HEK293 (cell line): ENCODE results near the gene GPER1.

Source experiments
- CTCF ChIA-PET: fragments of 350-600 bp; formaldehyde crosslinking; extraction: SDS; loops from one replicate; lab custom pipeline; 2021; ENCODE audit warnings: antibody characterized with exemption; lab: Yijun Ruan, JAX
- POLR2A ChIA-PET: fragments of 300-600 bp; formaldehyde crosslinking; extraction: SDS; loops from one replicate; lab custom pipeline; 2020; ENCODE audit warnings: antibody characterized with exemption, inconsistent platforms; lab: Yijun Ruan, JAX
- H3K27ac ChIP-seq: fragments of 200-500 bp; sonication (Bioruptor generic); 2 replicates; pipeline ENCODE4 v1.5.1; 2014; ENCODE audit warnings: low read depth, low read length, control low read depth, inconsistent platforms; ENCODE audit errors: extremely low read depth
- H3K36me3 ChIP-seq, 2 experiments: fragments of 200-500 bp in 1 of 2; sonication (Bioruptor generic) in 1 of 2; 1 replicate in 1 of 2; 2 replicates in 1 of 2; pipeline ENCODE4 v1.5.1; 2014 to 2017; ENCODE audit warnings: inconsistent platforms in 2 of 2, low read length in 2 of 2; ENCODE audit not compliant: control insufficient read depth in 2 of 2, insufficient read depth in 1 of 2
- H3K4me1 ChIP-seq: fragments of 200-500 bp; sonication (Bioruptor generic); 2 replicates; pipeline ENCODE4 v1.5.1; 2014; ENCODE audit warnings: mild to moderate bottlenecking, low read length, inconsistent platforms; ENCODE audit not compliant: control insufficient read depth, insufficient read depth
- H3K4me3 ChIP-seq: 2 replicates; pipeline ENCODE4 v1.5.1; 2011; ENCODE audit warnings: low read depth, mild to moderate bottlenecking, control low read depth, low read length, moderate library complexity
- H3K9me3 ChIP-seq: fragments of 200-500 bp; sonication (Bioruptor generic); 2 replicates; pipeline ENCODE4 v1.5.1; 2014; ENCODE audit warnings: low read depth, low read length, inconsistent platforms; ENCODE audit not compliant: control insufficient read depth, insufficient read depth
- KLF16 ChIP-seq: fragments of 450-650 bp; formaldehyde crosslinking; IDR thresholded peaks from 2 replicates; pipeline ENCODE4 v1.5.1; 2017; ENCODE audit warnings: missing biosample characterization, missing genetic modification characterization
- PRDM1 ChIP-seq: fragments of 450-650 bp; formaldehyde crosslinking; IDR thresholded peaks from 2 replicates; pipeline ENCODE4; 2016; ENCODE audit warnings: missing biosample characterization, missing genetic modification characterization
- SCRT2 ChIP-seq: fragments of 450-650 bp; formaldehyde crosslinking; IDR thresholded peaks from 2 replicates; pipeline ENCODE4 v1.5.1; 2016; ENCODE audit warnings: missing biosample characterization, missing genetic modification characterization
- TCF7L2 ChIP-seq: IDR thresholded peaks from 2 replicates; pipeline ENCODE4 v1.6.1; 2011; ENCODE audit warnings: low read depth, mild to moderate bottlenecking, inconsistent platforms, low read length, moderate library complexity, borderline replicate concordance
- ZBTB10 ChIP-seq: fragments of 450-650 bp; formaldehyde crosslinking; IDR thresholded peaks from 2 replicates; pipeline ENCODE4 v1.5.1; 2016; ENCODE audit warnings: missing biosample characterization, missing genetic modification characterization
- ZBTB17 ChIP-seq: fragments of 450-650 bp; formaldehyde crosslinking; IDR thresholded peaks from 2 replicates; pipeline ENCODE4 v1.5.1; 2016; ENCODE audit warnings: missing biosample characterization, missing genetic modification characterization
- ZBTB44 ChIP-seq: fragments of 450-650 bp; IDR thresholded peaks from 2 replicates; pipeline ENCODE4 v1.5.1; 2018; ENCODE audit warnings: missing biosample characterization, mild to moderate bottlenecking, missing genetic modification characterization
- ZBTB8A ChIP-seq: fragments of 450-650 bp; formaldehyde crosslinking; IDR thresholded peaks from 2 replicates; pipeline ENCODE4 v1.5.1; 2016; ENCODE audit warnings: missing biosample characterization, missing genetic modification characterization
- ZFP69B ChIP-seq: fragments of 450-650 bp; formaldehyde crosslinking; IDR thresholded peaks from 2 replicates; pipeline ENCODE4 v1.5.1; 2016; ENCODE audit warnings: missing biosample characterization, missing genetic modification characterization
- ZNF112 ChIP-seq: fragments of 450-650 bp; formaldehyde crosslinking; IDR thresholded peaks from 2 replicates; pipeline ENCODE4 v1.5.0; 2017; ENCODE audit warnings: missing biosample characterization, missing genetic modification characterization
- ZNF140 ChIP-seq: fragments of 450-650 bp; formaldehyde crosslinking; IDR thresholded peaks from 2 replicates; pipeline ENCODE4 v1.5.1; 2016; ENCODE audit warnings: missing biosample characterization, missing genetic modification characterization
- ZNF221 ChIP-seq: fragments of 450-650 bp; formaldehyde crosslinking; IDR thresholded peaks from 2 replicates; pipeline ENCODE4 v1.5.1; 2017; ENCODE audit warnings: missing biosample characterization, missing genetic modification characterization, borderline replicate concordance
- ZNF292 ChIP-seq: fragments of 450-650 bp; formaldehyde crosslinking; IDR thresholded peaks from 2 replicates; pipeline ENCODE4 v1.5.1; 2016; ENCODE audit warnings: low read depth, missing biosample characterization, missing genetic modification characterization, borderline replicate concordance
- ZNF362 ChIP-seq: fragments of 450-650 bp; formaldehyde crosslinking; IDR thresholded peaks from 2 replicates; pipeline ENCODE4 v1.5.1; 2016; ENCODE audit warnings: missing biosample characterization, missing genetic modification characterization
- ZNF391 ChIP-seq: fragments of 450-650 bp; formaldehyde crosslinking; IDR thresholded peaks from 2 replicates; pipeline ENCODE4 v1.5.1; 2016; ENCODE audit warnings: low read depth, missing biosample characterization, missing genetic modification characterization, borderline replicate concordance
- ZNF501 ChIP-seq: fragments of 450-650 bp; formaldehyde crosslinking; IDR thresholded peaks from 2 replicates; pipeline ENCODE4 v1.5.1; 2016; ENCODE audit warnings: missing biosample characterization, missing genetic modification characterization
- ZNF513 ChIP-seq: fragments of 450-650 bp; IDR thresholded peaks from 2 replicates; pipeline ENCODE4 v1.5.1; 2018; ENCODE audit warnings: missing biosample characterization, missing genetic modification characterization
- ZNF645 ChIP-seq: fragments of 450-650 bp; formaldehyde crosslinking; IDR thresholded peaks from 2 replicates; pipeline ENCODE4; 2016; ENCODE audit warnings: missing biosample characterization, missing genetic modification characterization
- ZNF658 ChIP-seq: fragments of 450-650 bp; formaldehyde crosslinking; IDR thresholded peaks from 2 replicates; pipeline ENCODE4; 2016; ENCODE audit warnings: missing biosample characterization, missing genetic modification characterization
- ZNF670 ChIP-seq: fragments of 450-650 bp; formaldehyde crosslinking; IDR thresholded peaks from 2 replicates; pipeline ENCODE4 v1.5.1; 2016; ENCODE audit warnings: missing biosample characterization, missing genetic modification characterization, low read depth

The GPER1 gene

GRCh38 chr7:1090236-1090635 lies 2.3 kb downstream of the GPER1 start (continued):
- TF ChIP-seq ZBTB10 (tag by site-specific recombination): no peak
- no peak for TF ChIP-seq SCRT2 (tag by site-specific recombination)
- no peak for TF ChIP-seq ZNF391 (tag by site-specific recombination)
- no peak for TF ChIP-seq TCF7L2
- no peak for TF ChIP-seq ZBTB8A (tag by site-specific recombination)
- no peak for TF ChIP-seq ZBTB44 (tag by site-specific recombination)

GRCh38 chr7:1090686-1091643 lies 3.1 kb downstream of the GPER1 start:
- no peak overlapping the region for H3K4me3 ChIP-seq
- H3K36me3 ChIP-seq: peaks cover 0 to 5% of the 10 kb centered on the region in 2 experiments; a peak in 1 of 3 replicates
- H3K9me3 ChIP-seq: no peaks in the 10 kb centered on the region
- peaks cover 15% of the 10 kb centered on the region for H3K4me1 ChIP-seq
- TF ChIP-seq ZFP69B (tag by site-specific recombination) (no peak), ZNF645 (no peak), ZNF670 (tag by site-specific recombination) (no peak), ZBTB10 (tag by site-specific recombination) (no peak), ZNF513 (tag by site-specific recombination) (no peak), ZNF501 (tag by site-specific recombination) (no peak), ZNF658 (tag by site-specific recombination) (no peak), ZNF140 (no peak), PRDM1 (no peak), ZBTB17 (no peak), ZBTB8A (tag by site-specific recombination) (no peak), ZNF362 (tag by site-specific recombination) (no peak), KLF16 (no peak), ZNF292 (no peak), ZNF112 (tag by site-specific recombination) (no peak), ZNF221 (no peak)
- H3K27ac ChIP-seq: no peak overlapping the region
- CTCF ChIA-PET: interaction anchor here (0.6 to 0.9 kb wide), 4 partner anchors 10 to 95 kb away, joined by 3 to 4 read pairs (median 3); no protein-coding TSS in a partner anchor
- POLR2A ChIA-PET: no interaction called here
